Raji (cell line): ENCODE data around the gene SMG6.

Experiments used
- POLR2A ChIP-seq: IDR thresholded peaks from 2 replicates; pipeline ENCODE4 v1.6.1; 2011; ENCODE audit warnings: low read depth, low read length, control low read depth; ENCODE audit not compliant: insufficient read depth

SMG6 gene

GRCh38 chr17:2075336-2076086 lies 228.1 kb downstream of the SMG6 start:
- no peak for TF ChIP-seq POLR2A

GRCh38 chr17:2074919-2075318 lies 228.7 kb downstream of the SMG6 start:
- TF ChIP-seq POLR2A: no peak

GRCh38 chr17:2071455-2072281 lies 231.9 kb downstream of the SMG6 start:
- TF ChIP-seq POLR2A: no peak

- TF ChIP-seq POLR2A: no peak
Observed at GRCh38 chr17:2071024-2071385, 232.6 kb downstream of the SMG6 start.

GRCh38 chr17:2070241-2071023 lies 233.2 kb downstream of the SMG6 start:
- no peak for TF ChIP-seq POLR2A

- TF ChIP-seq POLR2A: no peak
Observed at GRCh38 chr17:2068519-2069051, 235.0 kb downstream of the SMG6 start.

GRCh38 chr17:2068031-2068518 lies 235.5 kb downstream of the SMG6 start:
- no peak for TF ChIP-seq POLR2A

- TF ChIP-seq POLR2A: no peak
Observed at GRCh38 chr17:2067608-2068024, 236.0 kb downstream of the SMG6 start.

- no peak for TF ChIP-seq POLR2A
Observed at GRCh38 chr17:2067048-2067561, 236.5 kb downstream of the SMG6 start.

GRCh38 chr17:2065949-2066400 lies 237.6 kb downstream of the SMG6 start:
- no peak for TF ChIP-seq POLR2A

GRCh38 chr17:2064980-2065785 lies 238.4 kb downstream of the SMG6 start:
- no peak for TF ChIP-seq POLR2A

- no peak for TF ChIP-seq POLR2A
Observed at GRCh38 chr17:2064520-2064971, 239.0 kb downstream of the SMG6 start.

GRCh38 chr17:2064147-2064489 lies 239.5 kb downstream of the SMG6 start:
- no peak for TF ChIP-seq POLR2A
